Stromal cell of bone marrow (primary cell): Measurements from ENCODE around the gene TMEM150B.

ENCODE experiments used
- DNase-seq: peaks from one replicate; pipeline ENCODE4 v3.0.0-alpha.2; 2012; ENCODE audit warnings: low read depth

Gene TMEM150B

GRCh38 chr19:55305491-55305890 lies 19.6 kb downstream of the TMEM150B start:
- DNase-seq = no peak

GRCh38 chr19:55304980-55305379 lies 20.2 kb downstream of the TMEM150B start:
- no peak for DNase-seq

GRCh38 chr19:55304279-55304978 lies 20.7 kb downstream of the TMEM150B start:
- DNase-seq = no peak

DNA sequence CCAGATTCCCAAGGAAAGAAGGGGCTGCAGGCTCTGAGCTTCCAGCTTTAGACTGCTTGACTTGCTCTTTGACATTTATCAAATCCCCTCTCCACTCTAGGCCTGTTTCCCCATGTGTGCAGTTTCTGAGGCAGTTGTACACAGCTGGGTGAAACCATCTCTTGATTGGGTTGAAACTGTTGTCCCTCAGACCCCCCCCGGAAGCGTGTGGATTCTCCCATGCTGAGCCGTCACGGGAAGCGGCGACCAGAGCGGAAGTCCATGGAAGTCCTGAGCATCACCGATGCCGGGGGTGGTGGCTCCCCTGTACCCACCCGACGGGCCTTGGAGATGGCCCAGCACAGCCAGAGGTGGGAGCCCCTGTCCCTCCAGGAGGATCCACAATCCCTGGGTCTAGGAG lies 21.7 kb downstream of the TMEM150B start:
- no peak for DNase-seq

DNA sequence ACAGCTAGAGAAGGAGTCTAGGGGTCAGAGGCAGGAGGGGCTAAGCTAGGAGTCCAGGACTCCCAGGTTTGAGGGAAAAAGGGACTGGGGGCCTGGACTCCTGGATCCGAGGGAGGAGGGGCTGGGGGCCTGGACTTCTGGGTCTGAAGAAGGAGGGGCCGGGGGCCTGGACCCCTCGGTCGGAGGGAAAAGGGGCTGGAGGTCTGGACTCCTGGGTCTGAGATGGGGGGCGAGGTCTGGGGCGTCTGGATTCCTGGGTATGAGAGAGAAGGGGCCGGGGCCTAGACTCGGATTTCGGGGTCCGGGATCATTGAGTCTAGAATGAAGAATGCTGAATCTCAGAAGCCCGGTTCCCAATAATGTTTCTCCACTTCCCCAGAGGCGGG lies 22.8 kb downstream of the TMEM150B start:
- DNase-seq = no peak

GRCh38 chr19:55301459-55302317 lies 23.5 kb downstream of the TMEM150B start:
- peak; percentile 37 for DNase-seq

GRCh38 chr19:55300886-55301458 lies 24.2 kb downstream of the TMEM150B start:
- DNase-seq = no peak

DNA sequence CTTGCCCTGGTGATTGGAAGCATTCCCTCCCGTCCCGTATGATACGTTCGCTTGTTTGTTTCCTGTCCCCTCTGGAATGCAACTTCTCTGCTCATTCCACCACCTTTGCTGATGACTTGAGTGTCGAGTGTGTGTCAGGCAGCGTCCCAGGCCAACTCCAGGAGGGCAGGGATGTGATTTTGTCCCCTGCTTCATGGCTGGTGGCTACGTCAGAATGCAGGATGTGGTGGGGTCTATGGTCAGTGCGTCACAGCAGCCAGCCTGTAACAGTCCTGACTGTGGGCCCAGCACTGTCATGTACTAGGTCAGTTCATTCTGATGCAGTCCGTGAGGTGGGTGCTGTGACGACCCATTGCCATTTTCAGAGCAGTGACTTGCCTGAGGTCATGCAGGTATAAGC lies 25.1 kb downstream of the TMEM150B start:
- DNase-seq = no peak

DNA sequence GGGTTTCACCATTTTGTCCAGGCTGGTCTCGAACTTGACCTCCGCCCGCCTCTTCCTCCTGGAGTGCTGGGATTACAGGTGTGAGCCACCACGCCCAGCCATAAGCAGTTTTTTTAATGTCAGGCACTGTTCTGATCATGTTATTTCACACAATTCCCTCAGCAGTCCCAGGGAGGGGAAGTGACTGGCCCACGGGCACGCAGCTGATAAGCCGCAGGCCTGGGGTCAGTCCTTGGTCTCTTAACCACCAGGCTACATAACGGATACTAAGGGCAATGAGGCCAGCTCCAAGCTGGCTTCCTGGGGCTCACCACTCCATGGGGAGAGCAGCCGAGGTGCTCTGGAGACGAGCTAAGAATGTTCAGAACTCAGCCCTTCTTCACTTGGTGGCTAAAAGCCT lies 27.9 kb downstream of the TMEM150B start:
- DNase-seq = no peak

DNA sequence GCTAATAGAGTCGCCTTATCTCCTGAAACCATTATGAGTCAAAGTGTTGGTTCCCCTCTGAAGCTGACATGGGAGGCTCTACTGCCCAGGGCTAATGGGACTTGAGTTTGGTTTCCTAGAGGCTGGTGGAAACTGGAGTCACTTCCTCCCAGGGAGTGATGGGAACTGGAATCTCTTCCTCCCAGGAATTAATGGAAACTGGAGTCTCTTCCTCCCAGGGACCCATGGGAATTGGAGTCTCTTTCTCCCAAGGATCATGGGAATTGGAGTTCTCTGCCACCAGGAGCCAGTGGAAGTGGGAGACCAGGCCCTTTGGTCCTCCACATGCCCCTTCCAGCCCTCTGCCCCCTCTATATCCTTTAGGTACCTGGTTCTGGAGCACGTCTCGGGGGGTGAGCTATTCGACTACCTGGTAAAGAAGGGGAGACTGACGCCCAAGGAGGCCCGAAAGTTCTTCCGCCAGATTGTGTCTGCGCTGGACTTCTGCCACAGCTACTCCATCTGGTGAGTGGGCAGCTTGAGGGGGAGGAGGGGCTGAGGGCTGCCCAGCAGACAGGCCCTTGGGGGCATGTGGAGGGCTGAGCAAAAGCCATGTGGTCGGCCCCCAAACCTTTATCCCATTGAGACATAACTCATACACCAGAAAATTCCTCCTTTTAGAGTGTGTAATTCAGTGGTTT lies 35.9 kb downstream of the TMEM150B start:
- no peak for DNase-seq

- no peak for DNase-seq
Observed at GRCh38 chr19:55287361-55288079, 37.6 kb downstream of the TMEM150B start.

- no peak for DNase-seq
Observed at GRCh38 chr19:55285229-55285890, 39.8 kb downstream of the TMEM150B start.

- DNase-seq = no peak
Observed at GRCh38 chr19:55284405-55285058, 40.6 kb downstream of the TMEM150B start.

- no peak for DNase-seq
Observed at GRCh38 chr19:55283548-55284377, 41.4 kb downstream of the TMEM150B start, which contains the start of gene BRSK1. BRSK1 (plus strand) TSS chr19:55283997; CDS start chr19:55284443, 446 bp downstream.

DNA sequence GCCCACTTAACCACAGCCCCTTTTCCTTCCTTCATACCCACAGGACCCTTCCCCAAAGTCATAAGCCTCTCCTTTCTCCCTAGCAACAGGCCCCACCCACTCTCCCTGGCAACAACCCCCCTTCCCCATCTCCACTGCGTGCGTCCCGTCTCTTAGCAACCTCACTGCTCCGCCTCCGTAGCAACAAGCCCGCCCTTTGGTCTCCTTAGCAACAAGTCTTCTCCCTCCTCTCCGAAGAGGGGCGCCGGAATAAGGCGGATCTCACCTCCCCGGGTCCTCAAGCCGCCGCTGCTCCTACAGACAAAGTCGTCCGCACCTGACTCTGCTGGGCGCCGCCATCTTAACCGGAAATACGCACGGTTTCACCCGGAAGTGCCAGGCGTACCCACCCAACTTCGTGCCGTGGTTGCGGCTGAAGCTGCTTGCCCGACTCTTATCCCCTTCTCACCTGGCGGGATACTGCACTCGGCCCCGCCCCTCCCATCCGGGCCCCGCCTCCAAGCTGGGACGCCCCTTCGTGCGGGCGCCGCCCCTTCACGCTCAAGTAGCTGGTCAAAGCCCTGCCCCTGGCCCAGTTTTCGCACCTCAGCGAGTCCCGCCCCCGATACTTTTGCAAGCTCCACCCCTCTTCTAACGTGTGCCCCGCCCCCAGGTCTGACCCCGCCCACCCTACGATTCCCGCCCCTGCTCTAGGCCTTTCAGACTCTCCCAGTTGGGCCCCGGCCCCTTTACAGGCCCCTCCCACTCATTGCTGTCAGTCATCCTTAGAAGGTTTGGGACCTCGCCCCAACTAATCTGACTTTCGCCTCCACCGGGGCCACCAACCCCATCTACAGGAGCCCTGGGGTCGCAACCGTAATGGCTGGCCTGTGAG lies 45.1 kb downstream of the TMEM150B start, which contains the start of gene HSPBP1:
Gene HSPBP1, minus strand, starts transcription at position 341 of the 874 bp plus-strand sequence. CDS start 502 bp downstream, outside the sequence.
- DNase-seq = peak; percentile 78

DNA sequence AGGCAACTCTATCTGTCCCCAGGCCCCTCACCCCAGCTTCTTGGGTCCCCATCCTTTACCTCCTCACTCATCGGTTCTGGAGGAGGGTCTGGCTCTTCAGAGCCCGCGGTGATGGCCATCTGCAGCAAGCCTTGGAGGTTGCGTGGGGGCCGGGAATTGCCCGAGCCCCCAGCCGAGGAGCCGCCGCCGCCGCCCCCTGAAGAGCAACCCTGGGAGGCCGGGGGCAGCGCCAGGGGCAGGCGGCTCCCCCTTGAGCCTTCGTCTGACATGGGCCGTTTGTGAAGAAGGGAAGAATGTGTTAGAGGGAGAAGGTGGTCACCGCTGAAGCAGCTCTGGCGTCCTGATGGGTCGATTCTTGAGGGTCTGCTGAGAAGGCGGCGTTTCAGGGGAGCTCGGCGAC lies 45.8 kb downstream of the TMEM150B start:
- DNase-seq = no peak

DNA sequence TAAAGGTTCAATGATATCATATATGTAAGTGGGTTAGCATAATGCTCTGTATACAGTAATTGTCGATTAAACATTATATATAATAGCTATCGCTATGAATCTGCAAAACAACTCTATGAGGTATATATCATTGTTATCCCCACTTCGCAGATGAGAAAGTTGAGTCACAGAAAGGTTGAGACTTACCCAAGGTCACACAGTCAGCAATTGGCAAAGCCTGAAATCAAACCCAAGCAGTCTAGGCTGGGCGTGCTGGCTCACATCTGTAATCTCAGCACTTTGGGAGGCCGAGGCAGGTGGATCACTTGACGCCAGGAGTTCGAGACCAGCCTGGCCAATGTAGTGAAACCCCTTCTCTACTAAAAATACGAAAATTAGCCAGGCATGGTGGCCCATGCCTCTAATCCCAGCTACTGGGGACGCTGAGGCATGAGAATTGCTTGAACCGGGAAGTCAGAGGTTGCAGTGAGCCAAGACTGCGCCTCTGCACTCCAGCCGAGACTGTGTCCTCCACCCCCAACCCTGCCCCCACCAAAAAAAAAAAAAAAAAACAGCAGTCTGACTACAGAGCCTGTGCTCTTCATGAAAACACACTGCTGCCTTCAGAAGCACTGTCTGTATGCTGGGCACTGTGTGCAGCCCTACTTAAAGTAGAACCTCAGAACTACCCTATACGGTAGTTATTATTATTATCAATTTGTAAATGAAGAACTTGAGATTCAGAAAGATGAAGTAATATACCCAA lies 46.6 kb downstream of the TMEM150B start:
- no peak for DNase-seq

DNA sequence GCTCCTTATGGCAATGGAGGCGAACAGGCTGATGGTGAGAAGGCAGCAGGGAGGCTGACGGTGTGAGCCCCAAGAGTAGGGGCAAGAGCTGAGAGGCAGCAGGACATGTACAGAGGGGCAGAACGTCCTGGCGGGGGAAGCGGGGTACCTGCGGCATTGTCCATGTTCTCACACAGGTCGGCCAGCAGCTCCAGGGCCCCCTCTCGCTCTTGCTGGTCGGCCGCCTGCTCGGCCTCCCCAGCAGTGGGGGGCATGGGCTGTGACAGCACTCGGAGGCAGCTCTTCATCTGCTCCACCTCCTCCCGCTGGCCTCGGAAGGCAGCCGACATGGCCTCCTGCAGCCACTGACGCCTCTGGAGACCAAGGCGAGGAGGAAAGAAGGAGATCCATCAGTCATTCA lies 47.6 kb downstream of the TMEM150B start:
- DNase-seq = no peak
